Activated T-helper 17 cell treated with anti-CD3 and anti-CD28 coated beads, Interleukin-2, amount 50 U/mL, for 72 hours (primary cell): ENCODE measurements around the gene FBXO11. TPM values are rescaled to one million over a fixed set of nuclear protein-coding genes. Genes with fewer than 3 reads are reported as not detected.

Source experiments
- ATAC-seq: fragments of 150-1000 bp; cut with Tn5 transposase; replicated peaks from 2 replicates; pipeline ENCODE4 v1.10.0; 2021; ENCODE audit warnings: mild to moderate bottlenecking, moderate library complexity
- H3K27ac Mint-ChIP-seq: one replicate; pipeline ENCODE4 v1.8.0; 2022; ENCODE audit warnings: mixed read lengths
- H3K27me3 Mint-ChIP-seq: one replicate; pipeline ENCODE4 v1.8.0; 2022; ENCODE audit warnings: mixed read lengths
- H3K36me3 Mint-ChIP-seq: one replicate; pipeline ENCODE4 v1.8.0; 2022; ENCODE audit warnings: low read depth, mild to moderate bottlenecking, mixed read lengths
- H3K4me1 Mint-ChIP-seq: one replicate; pipeline ENCODE4 v1.8.0; 2022; ENCODE audit warnings: mixed read lengths
- H3K4me3 Mint-ChIP-seq: one replicate; pipeline ENCODE4 v1.8.0; 2022; ENCODE audit warnings: mild to moderate bottlenecking, mixed read lengths
- H3K9me3 Mint-ChIP-seq: one replicate; pipeline ENCODE4 v1.8.0; 2022; ENCODE audit warnings: mixed read lengths
- total RNA-seq, 2 donors: library from RNA; stranded (reverse); gene quantifications; one replicate each; pipeline ENCODE4 v1.2.3, GENCODE V29; 2022

Gene FBXO11
- total RNA-seq, 2 donors from 2014 or later, result 43.5 to 66.7 TPM

- no peak overlapping the region for H3K27ac Mint-ChIP-seq
- ATAC-seq, result no peak
- H3K4me1 Mint-ChIP-seq, result peaks cover 5% of the 10 kb centered on the region
- no peak overlapping the region for H3K4me3 Mint-ChIP-seq
- no peaks in the 10 kb centered on the region for H3K27me3 Mint-ChIP-seq
- no peaks in the 10 kb centered on the region for H3K9me3 Mint-ChIP-seq
- H3K36me3 Mint-ChIP-seq, result peaks cover 100% of the 10 kb centered on the region
Measured at GRCh38 chr2:47801118-47801517, 105.2 kb downstream of the FBXO11 start.

GRCh38 chr2:47799031-47799609, 107.2 kb downstream of the FBXO11 start:
- H3K9me3 Mint-ChIP-seq, result no peaks in the 10 kb centered on the region
- ATAC-seq, result no peak
- H3K36me3 Mint-ChIP-seq, result peaks cover 100% of the 10 kb centered on the region
- H3K4me3 Mint-ChIP-seq, result no peak overlapping the region
- no peaks in the 10 kb centered on the region for H3K27me3 Mint-ChIP-seq
- H3K4me1 Mint-ChIP-seq, result peaks cover 5% of the 10 kb centered on the region
- no peak overlapping the region for H3K27ac Mint-ChIP-seq

- Mint-ChIP-seq H3K36me3 (peaks cover 100% of the 10 kb centered on the region), H3K27ac (no peak overlapping the region), H3K27me3 (no peaks in the 10 kb centered on the region), H3K9me3 (no peaks in the 10 kb centered on the region), H3K4me3 (no peak overlapping the region), H3K4me1 (peaks cover 5% of the 10 kb centered on the region)
- ATAC-seq, result no peak
Measured at GRCh38 chr2:47798631-47799030, 107.7 kb downstream of the FBXO11 start.

- Mint-ChIP-seq H3K4me3 (no peak overlapping the region), H3K4me1 (peaks cover 7% of the 10 kb centered on the region), H3K36me3 (peaks cover 100% of the 10 kb centered on the region), H3K9me3 (no peaks in the 10 kb centered on the region), H3K27me3 (no peaks in the 10 kb centered on the region), H3K27ac (peak overlapping the region; percentile 47)
- no peak for ATAC-seq
Measured at GRCh38 chr2:47796090-47796697, 110.1 kb downstream of the FBXO11 start.

GRCh38 chr2:47785986-47786385, 120.3 kb downstream of the FBXO11 start:
- Mint-ChIP-seq H3K27ac (no peak overlapping the region), H3K36me3 (peaks cover 56% of the 10 kb centered on the region), H3K27me3 (no peaks in the 10 kb centered on the region), H3K4me3 (peak overlapping the region; percentile 79), H3K4me1 (peaks cover 16% of the 10 kb centered on the region), H3K9me3 (no peaks in the 10 kb centered on the region)
- no peak for ATAC-seq

- Mint-ChIP-seq H3K4me3 (peak overlapping the region; percentile 79), H3K9me3 (no peaks in the 10 kb centered on the region), H3K27me3 (no peaks in the 10 kb centered on the region), H3K36me3 (peaks cover 40% of the 10 kb centered on the region), H3K4me1 (peaks cover 13% of the 10 kb centered on the region), H3K27ac (no peak overlapping the region)
- no peak for ATAC-seq
Measured at GRCh38 chr2:47784352-47784851, 121.9 kb downstream of the FBXO11 start.

GRCh38 chr2:47783486-47784351, 122.6 kb downstream of the FBXO11 start:
- Mint-ChIP-seq H3K27me3 (no peaks in the 10 kb centered on the region), H3K4me3 (peak overlapping the region; percentile 79), H3K9me3 (no peaks in the 10 kb centered on the region), H3K36me3 (peaks cover 34% of the 10 kb centered on the region), H3K4me1 (peaks cover 13% of the 10 kb centered on the region), H3K27ac (peak overlapping the region; percentile 56)
- ATAC-seq, result peak; percentile 34

- Mint-ChIP-seq H3K4me1 (peaks cover 13% of the 10 kb centered on the region), H3K27ac (peak within 1 kb of the TSS; percentile 56), H3K27me3 (no peaks in the 10 kb centered on the region), H3K4me3 (peak within 1 kb of the TSS; percentile 79), H3K36me3 (peaks cover 30% of the 10 kb centered on the region), H3K9me3 (no peaks in the 10 kb centered on the region)
- peak; percentile 93 for ATAC-seq
Measured at GRCh38 chr2:47782671-47783485, 123.4 kb downstream of the FBXO11 start, which contains the start of gene MSH6. Gene MSH6 (plus strand): TSS chr2:47783145. CDS start chr2:47783234, 89 bp downstream.

- Mint-ChIP-seq H3K4me3 (peak overlapping the region; percentile 79), H3K9me3 (no peaks in the 10 kb centered on the region), H3K36me3 (peaks cover 30% of the 10 kb centered on the region), H3K27ac (no peak overlapping the region), H3K4me1 (peaks cover 13% of the 10 kb centered on the region), H3K27me3 (no peaks in the 10 kb centered on the region)
- ATAC-seq, result no peak
Measured at GRCh38 chr2:47782381-47782670, 124.0 kb downstream of the FBXO11 start.

- Mint-ChIP-seq H3K36me3 (peaks cover 11% of the 10 kb centered on the region), H3K4me1 (no peaks in the 10 kb centered on the region), H3K9me3 (no peaks in the 10 kb centered on the region), H3K27me3 (no peaks in the 10 kb centered on the region), H3K4me3 (no peak overlapping the region), H3K27ac (no peak overlapping the region)
- no peak for ATAC-seq
Measured at GRCh38 chr2:47779426-47779790, 126.9 kb downstream of the FBXO11 start.

- H3K9me3 Mint-ChIP-seq, result no peaks in the 10 kb centered on the region
- no peaks in the 10 kb centered on the region for H3K27me3 Mint-ChIP-seq
- no peak overlapping the region for H3K27ac Mint-ChIP-seq
- peaks cover 6% of the 10 kb centered on the region for H3K36me3 Mint-ChIP-seq
- no peak for ATAC-seq
- no peak overlapping the region for H3K4me3 Mint-ChIP-seq
- H3K4me1 Mint-ChIP-seq, result no peaks in the 10 kb centered on the region
Measured at GRCh38 chr2:47778698-47779425, 127.4 kb downstream of the FBXO11 start.

- H3K9me3 Mint-ChIP-seq, result no peaks in the 10 kb centered on the region
- no peak overlapping the region for H3K4me3 Mint-ChIP-seq
- H3K27ac Mint-ChIP-seq, result no peak overlapping the region
- no peaks in the 10 kb centered on the region for H3K36me3 Mint-ChIP-seq
- H3K4me1 Mint-ChIP-seq, result no peaks in the 10 kb centered on the region
- H3K27me3 Mint-ChIP-seq, result no peaks in the 10 kb centered on the region
- ATAC-seq, result no peak
Measured at GRCh38 chr2:47777277-47777937, 128.9 kb downstream of the FBXO11 start.

- peaks cover 5% of the 10 kb centered on the region for H3K9me3 Mint-ChIP-seq
- H3K27me3 Mint-ChIP-seq, result no peaks in the 10 kb centered on the region
- H3K36me3 Mint-ChIP-seq, result no peaks in the 10 kb centered on the region
- H3K27ac Mint-ChIP-seq, result no peak overlapping the region
- peaks cover 5% of the 10 kb centered on the region for H3K4me1 Mint-ChIP-seq
- no peak for ATAC-seq
- no peak overlapping the region for H3K4me3 Mint-ChIP-seq
Measured at GRCh38 chr2:47774567-47774966, 131.7 kb downstream of the FBXO11 start.
